Fibroblast of villous mesenchyme (primary cell): ENCODE data around the gene TLK1. TPM values are rescaled to one million over a fixed set of nuclear protein-coding genes. Genes with fewer than 3 reads are reported as not detected.
"Not testable (repeated sequence)": the region's sequence is repeated elsewhere in the genome, so short reads cannot be mapped to it uniquely, and the experiment has no call there.

Experiments used
- DNase-seq: peaks from one replicate; pipeline ENCODE4 v3.0.0-alpha.2; 2010; ENCODE audit warnings: low read depth
- H3K4me3 ChIP-seq: 2 replicates; pipeline ENCODE4 v1.5.1; 2011; ENCODE audit warnings: low read depth, mild to moderate bottlenecking, low read length
- total RNA-seq: library from RNA; depleted of rRNA; stranded (reverse); fragments of >200 nt; gene quantifications from 2 replicates; pipeline ENCODE4 v1.2.3, GENCODE V29; 2012
- TF ChIP-seq, protein P1 (sequence below): IDR thresholded peaks from 2 replicates; pipeline ENCODE4 v1.5.1; 2012; ENCODE audit warnings: low read depth, mild to moderate bottlenecking, low read length; ENCODE audit not compliant: insufficient read depth

The TLK1 gene
- total RNA-seq, 1 donor: 17.3 TPM

DNA sequence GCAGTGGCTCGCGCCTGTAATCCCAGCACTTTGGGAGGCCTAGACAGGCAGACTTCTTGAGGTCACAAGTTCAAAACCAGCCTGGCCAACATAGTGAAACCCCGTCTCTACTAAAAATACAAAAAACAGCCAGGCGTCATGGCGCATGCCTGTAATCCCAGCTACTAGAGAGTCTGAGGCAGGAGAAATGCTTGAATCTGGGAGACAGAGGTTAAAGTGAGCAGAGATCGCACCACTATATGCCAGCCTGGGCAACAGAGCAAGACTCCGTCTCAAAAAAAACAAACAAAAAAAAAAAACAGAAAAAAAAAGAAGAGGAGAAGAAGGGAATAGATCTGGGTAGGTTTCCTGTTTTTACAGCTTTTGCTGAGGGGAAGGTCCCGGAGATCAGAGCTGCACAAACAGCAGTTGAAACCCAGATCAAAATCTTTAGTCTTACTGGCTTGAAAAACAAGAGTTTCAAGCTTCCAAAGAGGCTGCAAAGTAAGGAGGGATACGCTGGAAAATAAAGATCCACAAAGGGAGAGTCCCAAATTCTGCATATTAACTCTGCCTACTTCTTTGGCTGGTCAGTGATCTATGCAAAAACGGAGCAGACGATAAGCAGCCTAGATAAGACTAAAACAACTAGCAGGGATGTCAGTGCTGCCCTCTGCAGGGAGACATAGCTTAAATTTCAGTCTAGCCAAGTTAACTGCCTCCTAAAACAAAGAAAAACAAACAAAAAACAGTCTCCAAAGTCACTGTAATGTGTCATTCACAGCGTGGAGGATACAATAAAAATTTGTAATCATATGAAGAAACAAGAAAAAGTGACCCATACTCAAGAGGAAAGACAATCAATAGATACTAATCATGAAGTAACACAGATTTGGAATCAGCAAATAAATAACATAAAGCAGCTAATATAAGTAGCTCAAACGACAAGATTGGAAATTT, 74.1 kb downstream of the TLK1 start:
- H3K4me3 ChIP-seq: no peak overlapping the region
- TF ChIP-seq, protein P1, sequence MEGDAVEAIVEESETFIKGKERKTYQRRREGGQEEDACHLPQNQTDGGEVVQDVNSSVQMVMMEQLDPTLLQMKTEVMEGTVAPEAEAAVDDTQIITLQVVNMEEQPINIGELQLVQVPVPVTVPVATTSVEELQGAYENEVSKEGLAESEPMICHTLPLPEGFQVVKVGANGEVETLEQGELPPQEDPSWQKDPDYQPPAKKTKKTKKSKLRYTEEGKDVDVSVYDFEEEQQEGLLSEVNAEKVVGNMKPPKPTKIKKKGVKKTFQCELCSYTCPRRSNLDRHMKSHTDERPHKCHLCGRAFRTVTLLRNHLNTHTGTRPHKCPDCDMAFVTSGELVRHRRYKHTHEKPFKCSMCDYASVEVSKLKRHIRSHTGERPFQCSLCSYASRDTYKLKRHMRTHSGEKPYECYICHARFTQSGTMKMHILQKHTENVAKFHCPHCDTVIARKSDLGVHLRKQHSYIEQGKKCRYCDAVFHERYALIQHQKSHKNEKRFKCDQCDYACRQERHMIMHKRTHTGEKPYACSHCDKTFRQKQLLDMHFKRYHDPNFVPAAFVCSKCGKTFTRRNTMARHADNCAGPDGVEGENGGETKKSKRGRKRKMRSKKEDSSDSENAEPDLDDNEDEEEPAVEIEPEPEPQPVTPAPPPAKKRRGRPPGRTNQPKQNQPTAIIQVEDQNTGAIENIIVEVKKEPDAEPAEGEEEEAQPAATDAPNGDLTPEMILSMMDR: peak; percentile 78
- DNase-seq: peak; percentile 72

DNA sequence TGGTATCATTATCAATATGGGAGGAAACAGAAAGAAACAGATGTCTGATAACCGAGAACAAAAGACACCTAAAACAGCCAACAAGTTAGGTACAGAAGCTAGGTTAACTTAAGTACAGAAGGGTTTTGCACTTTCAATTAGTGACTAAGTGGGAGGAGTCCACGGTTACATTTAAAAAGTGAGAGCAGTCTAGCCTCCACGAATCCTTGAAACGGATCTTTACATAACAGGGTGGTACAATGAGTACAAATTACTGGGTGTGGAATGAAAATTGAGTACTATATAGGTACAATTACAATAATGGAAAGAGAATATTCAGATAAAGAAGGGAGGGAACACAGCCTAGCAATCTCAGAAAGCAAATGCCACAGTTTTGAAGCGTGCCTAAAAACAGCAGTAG, 76.6 kb downstream of the TLK1 start:
- TF ChIP-seq, protein P1: no peak
- H3K4me3 ChIP-seq: no peak overlapping the region
- DNase-seq: no peak

DNA sequence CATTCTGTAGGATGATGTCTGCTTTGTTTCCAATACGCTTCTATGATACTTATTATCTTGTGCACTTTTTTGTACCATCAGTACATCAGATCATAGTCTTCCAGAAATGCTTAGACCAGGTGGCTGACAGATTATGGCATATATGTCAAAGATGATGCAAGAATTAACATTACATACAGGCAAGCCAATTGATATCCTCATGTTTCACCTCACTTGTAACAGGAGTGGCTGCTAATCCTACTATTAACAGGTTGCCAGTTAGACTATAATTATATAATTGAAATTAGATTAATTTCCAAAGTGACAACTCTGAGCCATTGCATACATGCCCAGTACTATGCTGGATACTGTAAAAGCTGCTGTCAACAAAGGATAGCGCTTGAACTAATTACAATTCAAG, 77.2 kb downstream of the TLK1 start:
- H3K4me3 ChIP-seq: no peak overlapping the region
- TF ChIP-seq, protein P1: no peak
- no peak for DNase-seq

- no peak for DNase-seq
- TF ChIP-seq, protein P1: no peak
- no peak overlapping the region for H3K4me3 ChIP-seq
Measured at GRCh38 chr2:171081649-171082111, 79.0 kb downstream of the TLK1 start.

GRCh38 chr2:171080607-171081006, 80.1 kb downstream of the TLK1 start:
- H3K4me3 ChIP-seq: no peak overlapping the region
- DNase-seq: no peak
- TF ChIP-seq, protein P1: no peak

DNA sequence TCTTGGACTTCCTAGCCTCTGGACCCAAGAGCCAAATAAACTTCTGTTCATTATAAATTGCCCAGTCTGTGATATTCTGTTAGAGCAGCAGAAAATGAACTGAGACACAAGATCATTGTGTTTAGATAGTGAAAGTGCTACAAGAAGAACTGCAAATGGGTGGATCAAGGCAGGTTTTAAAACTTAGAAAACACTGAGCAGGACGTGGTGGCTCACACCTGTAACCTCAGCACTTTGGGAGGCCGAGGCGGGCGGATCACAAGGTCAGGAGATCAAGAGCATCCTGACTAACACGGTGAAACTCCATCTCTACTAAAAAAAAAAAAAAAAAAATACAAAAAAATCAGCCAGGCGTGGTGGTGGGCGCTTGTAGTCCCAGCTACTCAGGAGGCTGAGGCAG, 84.3 kb downstream of the TLK1 start:
- not testable (repeated sequence) for H3K4me3 ChIP-seq, DNase-seq

DNA sequence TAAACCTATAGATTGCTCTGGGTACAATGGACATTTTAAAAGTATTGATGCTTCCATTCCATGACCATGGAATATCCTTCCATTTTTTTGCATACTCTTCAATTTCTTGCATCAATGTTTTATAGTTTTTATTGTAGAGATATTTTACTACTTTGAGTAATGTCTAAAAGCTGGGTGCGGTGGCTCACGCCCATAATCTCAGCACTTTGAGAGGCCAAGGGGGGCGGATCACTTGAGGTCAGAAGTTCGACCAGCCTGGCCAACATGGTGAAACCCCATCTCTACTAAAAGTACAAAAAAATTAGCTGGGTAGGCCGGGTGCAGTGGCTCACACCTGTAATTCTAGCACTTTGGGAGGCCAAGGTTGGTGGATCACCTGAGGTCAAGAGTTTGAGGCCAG, 88.5 kb downstream of the TLK1 start:
- DNase-seq: no peak
- H3K4me3 ChIP-seq: no peak overlapping the region
- TF ChIP-seq, protein P1: no peak
